HepG2 (cell line): Measurements from ENCODE around the gene PIP4K2B. TPM values are rescaled to one million over a fixed set of nuclear protein-coding genes. Genes with fewer than 3 reads are reported as not detected.

Source experiments
- AKAP8 ChIP-seq: sonication (generic); formaldehyde crosslinking; IDR thresholded peaks from 2 replicates; pipeline ENCODE4 v1.5.1; 2020; ENCODE audit warnings: mild to moderate bottlenecking, missing genetic modification reagents
- ATF2 ChIP-seq: sonication (generic); formaldehyde crosslinking; IDR thresholded peaks from 2 replicates; pipeline ENCODE4 v1.4.0; 2020; ENCODE audit warnings: missing genetic modification reagents
- CBX2 ChIP-seq, 2 experiments: fragments of 200-600 bp in 1 of 2; sonication (generic); formaldehyde crosslinking in 1 of 2; IDR thresholded peaks; 2 replicates each; pipeline versions ENCODE4 v1.7.0 to v1.8.1; 2018 to 2022; ENCODE audit warnings: low read depth in 2 of 2, low read length in 1 of 2, mild to moderate bottlenecking in 1 of 2, missing genetic modification reagents in 1 of 2
- CEBPG ChIP-seq: IDR thresholded peaks from 2 replicates; pipeline ENCODE4 v1.6.1; 2016
- DR1 ChIP-seq: sonication (generic); formaldehyde crosslinking; IDR thresholded peaks from 2 replicates; pipeline ENCODE4 v1.8.0; 2021; ENCODE audit warnings: mild to moderate bottlenecking, missing genetic modification reagents, inconsistent platforms
- IKZF4 ChIP-seq: sonication (generic); formaldehyde crosslinking; IDR thresholded peaks from 2 replicates; pipeline ENCODE4 v1.5.1; 2020; ENCODE audit warnings: borderline replicate concordance, mild to moderate bottlenecking, low read depth, missing genetic modification reagents; ENCODE audit errors: not compliant biosample characterization
- IRX3 ChIP-seq: sonication (generic); formaldehyde crosslinking; IDR thresholded peaks from 2 replicates; pipeline ENCODE4 v1.8.1; 2023; ENCODE audit warnings: mild to moderate bottlenecking, low read depth, missing genetic modification reagents, borderline replicate concordance
- KDM4B ChIP-seq: sonication (generic); formaldehyde crosslinking; IDR thresholded peaks from 2 replicates; pipeline ENCODE4 v1.4.0; 2020; ENCODE audit warnings: missing genetic modification reagents
- KLF13 ChIP-seq: sonication (generic); formaldehyde crosslinking; IDR thresholded peaks from 2 replicates; pipeline ENCODE4 v1.4.0; 2020; ENCODE audit warnings: mild to moderate bottlenecking, missing genetic modification reagents
- NFKBIZ ChIP-seq: IDR thresholded peaks from 2 replicates; pipeline ENCODE4 v1.6.1; 2018; ENCODE audit warnings: missing genetic modification reagents, missing compliant biosample characterization
- ONECUT2 ChIP-seq: sonication (generic); formaldehyde crosslinking; IDR thresholded peaks from 2 replicates; pipeline ENCODE4 v1.4.0; 2020; ENCODE audit warnings: missing genetic modification reagents
- PHF8 ChIP-seq: sonication (generic); formaldehyde crosslinking; IDR thresholded peaks from 2 replicates; pipeline ENCODE4 v1.5.0; 2020; ENCODE audit warnings: missing genetic modification reagents
- RBM39 ChIP-seq: fragments of 200-400 bp; formaldehyde crosslinking; IDR thresholded peaks from one replicate; pipeline ENCODE4 v1.6.1; 2018; ENCODE audit warnings: antibody characterized with exemption, mild to moderate bottlenecking, low read depth, low read length; ENCODE audit not compliant: poor library complexity, severe bottlenecking
- TBX3 ChIP-seq: fragments of 450-650 bp; IDR thresholded peaks from 2 replicates; pipeline ENCODE4 v1.6.1; 2017; ENCODE audit warnings: antibody characterized with exemption, mild to moderate bottlenecking, inconsistent platforms, borderline replicate concordance
- TEAD3 ChIP-seq: optimal IDR thresholded peaks from 2 replicates; pipeline ENCODE3; 2016; ENCODE audit warnings: borderline replicate concordance
- THAP11 ChIP-seq: IDR thresholded peaks from 2 replicates; pipeline ENCODE4 v1.6.1; 2016; ENCODE audit warnings: missing biosample characterization, missing genetic modification reagents
- TMF1 ChIP-seq: sonication (generic); formaldehyde crosslinking; IDR thresholded peaks from 2 replicates; pipeline ENCODE4 v1.8.1; 2022; ENCODE audit warnings: low read depth, missing genetic modification reagents
- YY1 ChIP-seq: IDR thresholded peaks from 2 replicates; pipeline ENCODE4 v1.6.1; 2011; ENCODE audit warnings: low read length, low read depth, moderate library complexity, mild to moderate bottlenecking; ENCODE audit not compliant: insufficient read depth, insufficient replicate concordance
- ZBTB14 ChIP-seq: sonication (generic); formaldehyde crosslinking; IDR thresholded peaks from 2 replicates; pipeline ENCODE4 v1.4.0; 2020; ENCODE audit warnings: missing genetic modification reagents
- ZFP36L2 ChIP-seq: sonication (generic); formaldehyde crosslinking; IDR thresholded peaks from 2 replicates; pipeline ENCODE4 v1.4.0; 2020; ENCODE audit warnings: missing genetic modification reagents
- ZFP82 ChIP-seq: sonication (generic); formaldehyde crosslinking; IDR thresholded peaks from 2 replicates; pipeline ENCODE4 v1.5.1; 2020; ENCODE audit warnings: mild to moderate bottlenecking, missing genetic modification reagents, borderline replicate concordance
- ZIK1 ChIP-seq: sonication (generic); formaldehyde crosslinking; IDR thresholded peaks from 2 replicates; pipeline ENCODE4 v1.5.0; 2020; ENCODE audit warnings: mild to moderate bottlenecking, low read depth, missing genetic modification reagents, borderline replicate concordance
- ZNF556 ChIP-seq: sonication (generic); formaldehyde crosslinking; IDR thresholded peaks from 2 replicates; pipeline ENCODE4 v1.4.0; 2020; ENCODE audit warnings: mild to moderate bottlenecking, missing genetic modification reagents, borderline replicate concordance
- ZNF737 ChIP-seq: sonication (generic); formaldehyde crosslinking; IDR thresholded peaks from 2 replicates; pipeline ENCODE4 v1.5.0; 2020; ENCODE audit warnings: missing genetic modification reagents, mild to moderate bottlenecking, borderline replicate concordance
- ZNF792 ChIP-seq: IDR thresholded peaks from 2 replicates; pipeline ENCODE4 v1.6.1; 2016
- ZNF841 ChIP-seq: sonication (generic); formaldehyde crosslinking; IDR thresholded peaks from 2 replicates; pipeline ENCODE4 v1.8.1; 2023; ENCODE audit warnings: missing genetic modification reagents, borderline replicate concordance
- ZNF883 ChIP-seq: sonication (generic); formaldehyde crosslinking; IDR thresholded peaks from 2 replicates; pipeline ENCODE4 v1.5.1; 2020; ENCODE audit warnings: mild to moderate bottlenecking, missing genetic modification reagents; ENCODE audit errors: not compliant biosample characterization
- polyA plus RNA-seq, 8 experiments: library from polyadenylated mRNA; depleted of rRNA in 3 of 8; stranded (reverse) in 7 of 8; unstranded in 1 of 8; fragments of >200 nt; fragmentation: Illumina TruSeq in 4 of 8; extraction: Trizol in 4 of 8; gene quantifications; 2 replicates each; pipeline versions ENCODE4 v1.2.1 to v1.2.3, GENCODE V29; 2011 to 2016; ENCODE audit warnings: low read depth in 4 of 8, missing spikeins in 1 of 8, mixed read lengths in 1 of 8; ENCODE audit not compliant: insufficient read depth in 1 of 8
- total RNA-seq, 5 experiments: library from RNA; depleted of rRNA; stranded (reverse); fragments of >200 nt; fragmentation: Illumina TruSeq; extraction: Trizol; gene quantifications; 2 replicates each; pipeline ENCODE4 v1.2.3, GENCODE V29; 2016; ENCODE audit warnings: low read depth in 1 of 5

Gene PIP4K2B
- total and polyA plus RNA-seq, 2 of the 13 experiments (the other 11 are each of a cell fraction or from before 2014, with no cell fraction given), result 20.4 to 54.0 TPM

DNA sequence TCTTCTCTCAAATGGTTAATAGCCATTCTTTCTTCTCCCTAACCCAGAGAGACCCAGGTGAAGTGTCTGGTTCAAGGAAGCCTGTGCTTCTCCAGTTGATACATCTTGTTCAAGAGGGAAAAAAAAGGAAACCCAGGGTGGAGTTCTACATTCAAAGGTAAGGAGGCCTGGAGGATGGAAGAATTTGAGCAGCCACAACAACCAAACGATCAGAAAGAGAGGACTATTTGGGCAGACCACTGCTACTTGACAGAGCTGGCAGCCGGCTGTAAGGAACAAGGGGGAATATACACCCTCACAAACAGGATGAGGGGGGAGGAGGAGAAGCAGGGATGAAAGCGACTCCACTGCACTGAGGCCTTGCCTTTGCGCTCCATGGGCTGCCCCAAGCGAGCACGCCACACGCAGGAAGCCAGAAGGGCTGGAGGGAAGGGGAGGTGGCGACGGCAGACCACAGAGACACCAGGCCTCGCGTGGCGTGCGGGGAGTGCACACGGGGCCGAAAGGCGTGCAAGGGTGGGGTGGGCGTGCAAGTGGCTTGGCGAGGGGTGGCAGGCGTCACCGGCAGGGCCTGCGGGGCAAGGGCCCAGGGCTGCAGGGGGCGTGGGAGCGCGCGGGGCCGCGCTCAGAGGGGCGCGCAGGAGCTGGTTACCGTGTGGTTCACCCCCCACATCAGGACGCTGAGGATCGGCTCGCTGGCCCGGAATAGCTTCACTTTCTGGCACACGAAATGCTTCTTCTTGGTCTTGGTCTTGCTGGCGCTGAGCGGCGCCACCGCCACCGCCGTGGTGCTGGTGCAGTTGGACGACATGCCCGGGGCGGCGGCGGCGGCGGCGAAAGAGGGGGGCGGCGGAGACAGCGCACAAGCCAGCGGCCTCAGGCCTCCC is 499 bp downstream of the PIP4K2B start (continued):
- TF ChIP-seq RBM39, result no peak
- TF ChIP-seq IRX3 (CRISPR knock-in tag), result no peak; the same call in 1 of the 2 replicates
- TF ChIP-seq AKAP8 (CRISPR knock-in tag), result peak; percentile 95
- TF ChIP-seq DR1 (CRISPR knock-in tag), result no peak
- no peak for TF ChIP-seq YY1
- TF ChIP-seq TEAD3, result no peak
- peak; percentile 77 for TF ChIP-seq ZNF883 (CRISPR knock-in tag)
- no peak for TF ChIP-seq NFKBIZ (CRISPR knock-in tag)
- 0 out of 2 replicates have a peak, but pooled peaks have one; percentile 45 for TF ChIP-seq ZNF737 (CRISPR knock-in tag)
- TF ChIP-seq ZNF841 (CRISPR knock-in tag), result no peak
- peak; percentile 20; the same call in 1 of the 2 replicates for TF ChIP-seq KDM4B (CRISPR knock-in tag)
- TF ChIP-seq ZBTB14, result peak; percentile 91
- no peak for TF ChIP-seq ZFP82 (CRISPR knock-in tag)
- TF ChIP-seq ZIK1, result no peak
- no peak for TF ChIP-seq ATF2 (CRISPR knock-in tag)
- TF ChIP-seq TBX3, result no peak
- TF ChIP-seq PHF8 (CRISPR knock-in tag), result peak; percentile 73
- no peak for TF ChIP-seq ONECUT2 (CRISPR knock-in tag)
- no peak; the same call in none of the 2 replicates for TF ChIP-seq THAP11
- TF ChIP-seq TMF1 (CRISPR knock-in tag), result peak; percentile 43
- TF ChIP-seq ZNF556 (CRISPR knock-in tag), result no peak
- peak; percentile 34; the same call in 1 of the 2 replicates for TF ChIP-seq ZNF792
- TF ChIP-seq CBX2 (IDR thresholded peaks at IDR 0.05; ENCODE audit: low read depth, low read length), result no peak
- TF ChIP-seq CBX2 (CRISPR knock-in tag; IDR thresholded peaks at IDR 0.05; ENCODE audit: low read depth), result no peak; the same call in 1 of the 2 replicates
- no peak for TF ChIP-seq CEBPG (CRISPR knock-in tag)
- no peak for TF ChIP-seq IKZF4 (CRISPR knock-in tag)
- TF ChIP-seq ZFP36L2 (CRISPR knock-in tag), result no peak
- 0 out of 2 replicates have a peak, but pooled peaks have one; percentile 54 for TF ChIP-seq KLF13
